GM12878 (cell line): ENCODE results near the gene GSE1. TPM values are rescaled to one million over a fixed set of nuclear protein-coding genes. Genes with fewer than 3 reads are reported as not detected.

Experiments
- ATAC-seq: fragments of 200-7000 bp; cut with Tn5 transposase; 3 replicates; pipeline ENCODE4 v1.9.1; 2020; ENCODE audit warnings: mild to moderate bottlenecking, moderate library complexity
- BruUV-seq: library from RNA; stranded (reverse); fragments of 400-500 nt; replicated peaks from 2 replicates; lab custom pipeline; 2021; lab: Mats Ljungman, UMichigan
- CTCF ChIA-PET: fragments of 300-600 bp; sonication (Branson Sonifier 250); formaldehyde crosslinking; extraction: SDS; loops from one replicate; lab custom pipeline; 2021; ENCODE audit warnings: inconsistent platforms; lab: Yijun Ruan, JAX
- POLR2A ChIA-PET: fragments of 350-600 bp; formaldehyde crosslinking; extraction: SDS; loops from one replicate; lab custom pipeline; 2021; ENCODE audit warnings: inconsistent platforms; lab: Charles Lee
- RAD21 ChIA-PET: fragments of 300-600 bp; sonication (Branson Sonifier 250); formaldehyde crosslinking; loops from one replicate; lab custom pipeline; 2023; ENCODE audit warnings: antibody characterized with exemption; ENCODE audit not compliant: unreplicated experiment; lab: Charles Lee
- SMC1A ChIA-PET: fragments of 300-600 bp; sonication (Branson Sonifier 250); formaldehyde crosslinking; loops from one replicate; lab custom pipeline; 2023; ENCODE audit not compliant: unreplicated experiment, uncharacterized antibody; lab: Charles Lee
- DNase-seq: peaks from one replicate; pipeline ENCODE4 v3.0.0-alpha.2; 2011; ENCODE audit warnings: low read depth, low spot score
- FAIRE-seq: peaks from 3 replicates; lab custom pipeline; 2011; peaks lifted over from hg19 to GRCh38; lab: Jason Lieb, UNC
- H2AFZ ChIP-seq: 2 replicates; pipeline ENCODE4 v1.6.0; 2011; ENCODE audit warnings: low read depth, low read length, control low read depth; ENCODE audit not compliant: control insufficient read depth
- H3K27ac ChIP-seq: 2 replicates; pipeline ENCODE4 v1.5.1; 2011; ENCODE audit warnings: control low read depth; ENCODE audit not compliant: control insufficient read depth, insufficient read depth
- H3K27me3 ChIP-seq, 2 experiments: replicated peaks in 1 of 2; 2 replicates each; pipeline versions ENCODE4 v1.6.0 to v1.6.1; 2011; ENCODE audit warnings: low read length in 1 of 2; ENCODE audit not compliant: control insufficient read depth in 2 of 2, insufficient read depth in 2 of 2
- H3K36me3 ChIP-seq, 2 experiments: 2 replicates each; pipeline ENCODE4 v1.5.1; 2011; ENCODE audit warnings: low read length in 1 of 2; ENCODE audit not compliant: control insufficient read depth in 2 of 2, insufficient read depth in 2 of 2
- H3K4me1 ChIP-seq: 2 replicates; pipeline ENCODE4 v1.6.1; 2011; ENCODE audit warnings: mild to moderate bottlenecking, low read length, moderate library complexity, mixed read lengths; ENCODE audit not compliant: control insufficient read depth, insufficient read depth
- H3K4me2 ChIP-seq: 2 replicates; pipeline ENCODE4 v1.6.0; 2011; ENCODE audit warnings: control low read depth; ENCODE audit not compliant: control insufficient read depth, insufficient read depth
- H3K4me3 ChIP-seq: fragments of 200-600 bp; sonication (generic); 2 replicates; pipeline ENCODE4 v1.5.1; 2016
- H3K79me2 ChIP-seq: 2 replicates; pipeline ENCODE4 v1.6.0; 2011; ENCODE audit warnings: low read length; ENCODE audit not compliant: control insufficient read depth, insufficient read depth
- H3K9ac ChIP-seq: 2 replicates; pipeline ENCODE4 v1.8.0; 2011; ENCODE audit warnings: low read length, control low read depth, mixed read lengths; ENCODE audit not compliant: control insufficient read depth, insufficient read depth
- H3K9me3 ChIP-seq: replicated peaks from 3 replicates; pipeline ENCODE4 v1.5.1; 2011; ENCODE audit warnings: mild to moderate bottlenecking, low read length; ENCODE audit not compliant: control insufficient read depth, insufficient read depth
- H4K20me1 ChIP-seq: 2 replicates; pipeline ENCODE4 v1.6.0; 2011; ENCODE audit not compliant: control insufficient read depth, insufficient read depth
- BHLHE40 ChIP-seq, 2 experiments: fragments of 450-650 bp in 1 of 2; IDR thresholded peaks; 2 replicates each; pipeline ENCODE4 v1.6.1; 2011 to 2017; ENCODE audit warnings: low read depth in 2 of 2, borderline replicate concordance in 1 of 2, improper control_type of control experiment in 1 of 2, low read length in 1 of 2, mild to moderate bottlenecking in 1 of 2
- CBX3 ChIP-seq: fragments of 200-600 bp; sonication (generic); IDR thresholded peaks from 2 replicates; pipeline ENCODE4 v1.6.1; 2016; ENCODE audit warnings: low read depth, borderline replicate concordance
- GABPA ChIP-seq: IDR thresholded peaks from 2 replicates; pipeline ENCODE4 v1.6.1; 2014; ENCODE audit warnings: antibody characterized with exemption, low read depth, mild to moderate bottlenecking, inconsistent platforms
- HDAC6 ChIP-seq: fragments of 200-600 bp; sonication (generic); IDR thresholded peaks from one replicate; pipeline ENCODE4 v1.8.0; 2017; ENCODE audit warnings: antibody characterized with exemption; ENCODE audit not compliant: unreplicated experiment
- MEF2A ChIP-seq: IDR thresholded peaks from 2 replicates; pipeline ENCODE4 v1.6.1; 2011; ENCODE audit warnings: low read depth, mild to moderate bottlenecking, low read length, moderate library complexity; ENCODE audit not compliant: insufficient read depth
- MTA2 ChIP-seq: fragments of 450-650 bp; IDR thresholded peaks from 2 replicates; pipeline ENCODE4 v1.6.1; 2016; ENCODE audit warnings: low read depth, mild to moderate bottlenecking, moderate library complexity
- POLR2AphosphoS2 ChIP-seq: IDR thresholded peaks from 2 replicates; pipeline ENCODE4 v1.6.1; 2011; ENCODE audit warnings: low read depth, mild to moderate bottlenecking, low read length, improper control_type of control experiment, moderate library complexity
- POU2F2 ChIP-seq: IDR thresholded peaks from 3 replicates; pipeline ENCODE4 v1.6.1; 2011; ENCODE audit warnings: low read depth, mild to moderate bottlenecking, low read length, borderline replicate concordance
- RBBP5 ChIP-seq: fragments of 200-600 bp; sonication (generic); conservative IDR thresholded peaks from 2 replicates; pipeline ENCODE4 v1.6.1; 2016
- RCOR1 ChIP-seq: conservative IDR thresholded peaks from 2 replicates; pipeline ENCODE4 v1.6.1; 2012; ENCODE audit warnings: low read depth, low read length, improper control_type of control experiment
- WGBS: methylation state at CpG from one replicate; pipeline ENCODE4 v1.1.6; 2016; ENCODE audit warnings: low lambda C conversion rate; ENCODE audit not compliant: insufficient replicate concordance, insufficient coverage; ENCODE audit errors: missing lambda C conversion rate; 5-methylcytosine and 5-hydroxymethylcytosine counted together
- in situ Hi-C: fragments of 300-500 bp; cut with MboI; formaldehyde crosslinking; loops from 9 replicates; pipeline ENCODE4 v1.14.3; 2018; ENCODE audit warnings: mixed read lengths
- intact Hi-C: fragments of 100-400 bp; cut with micrococcal nuclease; formaldehyde crosslinking; loops from one replicate; pipeline ENCODE4 v1.14.2; 2022; ENCODE audit not compliant: unreplicated experiment
- polyA plus RNA-seq, 11 experiments: library from polyadenylated mRNA; depleted of rRNA in 4 of 11; unstranded in 6 of 11; stranded (reverse) in 5 of 11; fragments of >200 nt; fragmentation: Nextera tagmentation in 4 of 11; fragmentation: Illumina TruSeq in 1 of 11; extraction: Ambion mirVana in 4 of 11; extraction: Trizol in 1 of 11; gene quantifications; 1 replicate in 1 of 11; 2 replicates in 10 of 11; pipeline versions ENCODE4 v1.2.1 to v1.2.3, GENCODE V29; 2011 to 2016; ENCODE audit warnings: inconsistent platforms in 2 of 11, missing spikeins in 2 of 11, low read depth in 1 of 11
- total RNA-seq, 4 experiments: library from RNA; depleted of rRNA in 3 of 4; stranded (reverse); fragments of >200 nt in 3 of 4; fragmentation: Illumina TruSeq in 1 of 4; extraction: Trizol in 1 of 4; gene quantifications; 2 replicates each; pipeline versions ENCODE4 v1.2.1 to v1.2.3, GENCODE V29; 2013 to 2021
- TF ChIP-seq, protein P1 (sequence below): fragments of 150-350 bp; IDR thresholded peaks from 2 replicates; pipeline ENCODE4 v1.6.1; 2016; ENCODE audit warnings: low read depth, low read length
- TF ChIP-seq, protein P2 (sequence below): IDR thresholded peaks from 2 replicates; pipeline ENCODE4 v1.6.1; 2012; ENCODE audit warnings: mild to moderate bottlenecking, low read depth, low read length
- TF ChIP-seq, protein P3 (sequence below): fragments of 450-650 bp; IDR thresholded peaks from 2 replicates; pipeline ENCODE4 v1.6.1; 2016; ENCODE audit warnings: mild to moderate bottlenecking, moderate library complexity, borderline replicate concordance

The GSE1 gene
- total and polyA plus RNA-seq, 10 of the 15 experiments (the other 5 are each of a cell fraction or from before 2014, with no cell fraction given): 4.6 to 58.7 (median 18.2) TPM

DNA sequence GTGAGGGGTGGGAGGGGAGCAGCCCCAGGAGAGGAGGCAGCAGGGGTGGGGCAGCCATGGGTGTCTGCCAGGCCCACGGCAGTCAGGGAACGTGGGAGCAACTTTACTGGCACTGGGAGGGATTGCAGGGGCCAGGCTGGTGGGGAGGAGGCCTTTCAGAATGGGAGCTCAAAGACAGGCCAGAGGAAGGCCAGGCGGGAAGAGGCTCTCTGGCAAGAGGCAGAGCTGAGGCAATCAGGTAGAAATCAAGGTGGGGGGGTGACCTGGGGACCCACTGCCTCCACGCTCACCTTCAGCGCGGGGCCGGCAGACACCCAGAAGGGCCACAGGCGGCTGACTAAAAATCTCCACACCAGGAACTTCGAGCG, 11.9 kb upstream of the GSE1 start:
- Histone ChIP-seq H3K4me1 (peaks cover 20% of the 10 kb centered on the region), H4K20me1 (peaks cover 8% of the 10 kb centered on the region), H3K27ac (no peak overlapping the region), H3K4me2 (no peak overlapping the region), H2AFZ (no peak overlapping the region), H3K27me3 (no peaks in the 10 kb centered on the region), H3K9me3 (no peaks in the 10 kb centered on the region), H3K4me3 (no peak overlapping the region), H3K9ac (no peak overlapping the region), H3K36me3 (peaks cover 0 to 1% of the 10 kb centered on the region in 2 experiments; a peak in 2 of 4 replicates), H3K79me2 (peaks cover 11% of the 10 kb centered on the region)
- POLR2A ChIA-PET: no interaction called here
- WGBS: 91% methylated on average over 10 of the region's 10 CpGs
- SMC1A ChIA-PET: interaction anchor here (1.2 kb wide), 1 partner anchor 44 kb away, joined by 4 read pairs; no protein-coding TSS in a partner anchor
- in situ Hi-C loops (loop anchor here (25.0 kb wide), 1 partner anchor 164 kb away; no protein-coding TSS in a partner anchor), intact Hi-C loops (no loop called here)
- RAD21 ChIA-PET: interaction anchor here (1.5 kb wide), 1 partner anchor 48 kb away, joined by 3 read pairs; no protein-coding TSS in a partner anchor
- BruUV-seq: no TSS peak
- ATAC-seq (no peak), FAIRE-seq (no peak), DNase-seq (no peak)
- CTCF ChIA-PET: interaction anchor here (1.0 to 1.1 kb wide), 2 partner anchors 37 to 47 kb away, joined by 3 read pairs; no protein-coding TSS in a partner anchor
- TF ChIP-seq, protein P1, sequence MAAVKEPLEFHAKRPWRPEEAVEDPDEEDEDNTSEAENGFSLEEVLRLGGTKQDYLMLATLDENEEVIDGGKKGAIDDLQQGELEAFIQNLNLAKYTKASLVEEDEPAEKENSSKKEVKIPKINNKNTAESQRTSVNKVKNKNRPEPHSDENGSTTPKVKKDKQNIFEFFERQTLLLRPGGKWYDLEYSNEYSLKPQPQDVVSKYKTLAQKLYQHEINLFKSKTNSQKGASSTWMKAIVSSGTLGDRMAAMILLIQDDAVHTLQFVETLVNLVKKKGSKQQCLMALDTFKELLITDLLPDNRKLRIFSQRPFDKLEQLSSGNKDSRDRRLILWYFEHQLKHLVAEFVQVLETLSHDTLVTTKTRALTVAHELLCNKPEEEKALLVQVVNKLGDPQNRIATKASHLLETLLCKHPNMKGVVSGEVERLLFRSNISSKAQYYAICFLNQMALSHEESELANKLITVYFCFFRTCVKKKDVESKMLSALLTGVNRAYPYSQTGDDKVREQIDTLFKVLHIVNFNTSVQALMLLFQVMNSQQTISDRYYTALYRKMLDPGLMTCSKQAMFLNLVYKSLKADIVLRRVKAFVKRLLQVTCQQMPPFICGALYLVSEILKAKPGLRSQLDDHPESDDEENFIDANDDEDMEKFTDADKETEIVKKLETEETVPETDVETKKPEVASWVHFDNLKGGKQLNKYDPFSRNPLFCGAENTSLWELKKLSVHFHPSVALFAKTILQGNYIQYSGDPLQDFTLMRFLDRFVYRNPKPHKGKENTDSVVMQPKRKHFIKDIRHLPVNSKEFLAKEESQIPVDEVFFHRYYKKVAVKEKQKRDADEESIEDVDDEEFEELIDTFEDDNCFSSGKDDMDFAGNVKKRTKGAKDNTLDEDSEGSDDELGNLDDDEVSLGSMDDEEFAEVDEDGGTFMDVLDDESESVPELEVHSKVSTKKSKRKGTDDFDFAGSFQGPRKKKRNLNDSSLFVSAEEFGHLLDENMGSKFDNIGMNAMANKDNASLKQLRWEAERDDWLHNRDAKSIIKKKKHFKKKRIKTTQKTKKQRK: no peak
- no peak for TF ChIP-seq MTA2
- TF ChIP-seq HDAC6: no peak
- TF ChIP-seq, protein P2, sequence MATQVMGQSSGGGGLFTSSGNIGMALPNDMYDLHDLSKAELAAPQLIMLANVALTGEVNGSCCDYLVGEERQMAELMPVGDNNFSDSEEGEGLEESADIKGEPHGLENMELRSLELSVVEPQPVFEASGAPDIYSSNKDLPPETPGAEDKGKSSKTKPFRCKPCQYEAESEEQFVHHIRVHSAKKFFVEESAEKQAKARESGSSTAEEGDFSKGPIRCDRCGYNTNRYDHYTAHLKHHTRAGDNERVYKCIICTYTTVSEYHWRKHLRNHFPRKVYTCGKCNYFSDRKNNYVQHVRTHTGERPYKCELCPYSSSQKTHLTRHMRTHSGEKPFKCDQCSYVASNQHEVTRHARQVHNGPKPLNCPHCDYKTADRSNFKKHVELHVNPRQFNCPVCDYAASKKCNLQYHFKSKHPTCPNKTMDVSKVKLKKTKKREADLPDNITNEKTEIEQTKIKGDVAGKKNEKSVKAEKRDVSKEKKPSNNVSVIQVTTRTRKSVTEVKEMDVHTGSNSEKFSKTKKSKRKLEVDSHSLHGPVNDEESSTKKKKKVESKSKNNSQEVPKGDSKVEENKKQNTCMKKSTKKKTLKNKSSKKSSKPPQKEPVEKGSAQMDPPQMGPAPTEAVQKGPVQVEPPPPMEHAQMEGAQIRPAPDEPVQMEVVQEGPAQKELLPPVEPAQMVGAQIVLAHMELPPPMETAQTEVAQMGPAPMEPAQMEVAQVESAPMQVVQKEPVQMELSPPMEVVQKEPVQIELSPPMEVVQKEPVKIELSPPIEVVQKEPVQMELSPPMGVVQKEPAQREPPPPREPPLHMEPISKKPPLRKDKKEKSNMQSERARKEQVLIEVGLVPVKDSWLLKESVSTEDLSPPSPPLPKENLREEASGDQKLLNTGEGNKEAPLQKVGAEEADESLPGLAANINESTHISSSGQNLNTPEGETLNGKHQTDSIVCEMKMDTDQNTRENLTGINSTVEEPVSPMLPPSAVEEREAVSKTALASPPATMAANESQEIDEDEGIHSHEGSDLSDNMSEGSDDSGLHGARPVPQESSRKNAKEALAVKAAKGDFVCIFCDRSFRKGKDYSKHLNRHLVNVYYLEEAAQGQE: no peak
- TF ChIP-seq POU2F2: no peak
- TF ChIP-seq CBX3: no peak
- TF ChIP-seq RBBP5: no peak
- no peak for TF ChIP-seq BHLHE40 (IDR thresholded peaks at IDR 0.05; ENCODE audit: borderline replicate concordance in 1 of 2, low read depth in 2 of 2, low read length in 1 of 2)
- no peak for TF ChIP-seq MEF2A
- TF ChIP-seq GABPA: no peak
- no peak for TF ChIP-seq POLR2AphosphoS2
- no peak for TF ChIP-seq RCOR1
- TF ChIP-seq, protein P3, sequence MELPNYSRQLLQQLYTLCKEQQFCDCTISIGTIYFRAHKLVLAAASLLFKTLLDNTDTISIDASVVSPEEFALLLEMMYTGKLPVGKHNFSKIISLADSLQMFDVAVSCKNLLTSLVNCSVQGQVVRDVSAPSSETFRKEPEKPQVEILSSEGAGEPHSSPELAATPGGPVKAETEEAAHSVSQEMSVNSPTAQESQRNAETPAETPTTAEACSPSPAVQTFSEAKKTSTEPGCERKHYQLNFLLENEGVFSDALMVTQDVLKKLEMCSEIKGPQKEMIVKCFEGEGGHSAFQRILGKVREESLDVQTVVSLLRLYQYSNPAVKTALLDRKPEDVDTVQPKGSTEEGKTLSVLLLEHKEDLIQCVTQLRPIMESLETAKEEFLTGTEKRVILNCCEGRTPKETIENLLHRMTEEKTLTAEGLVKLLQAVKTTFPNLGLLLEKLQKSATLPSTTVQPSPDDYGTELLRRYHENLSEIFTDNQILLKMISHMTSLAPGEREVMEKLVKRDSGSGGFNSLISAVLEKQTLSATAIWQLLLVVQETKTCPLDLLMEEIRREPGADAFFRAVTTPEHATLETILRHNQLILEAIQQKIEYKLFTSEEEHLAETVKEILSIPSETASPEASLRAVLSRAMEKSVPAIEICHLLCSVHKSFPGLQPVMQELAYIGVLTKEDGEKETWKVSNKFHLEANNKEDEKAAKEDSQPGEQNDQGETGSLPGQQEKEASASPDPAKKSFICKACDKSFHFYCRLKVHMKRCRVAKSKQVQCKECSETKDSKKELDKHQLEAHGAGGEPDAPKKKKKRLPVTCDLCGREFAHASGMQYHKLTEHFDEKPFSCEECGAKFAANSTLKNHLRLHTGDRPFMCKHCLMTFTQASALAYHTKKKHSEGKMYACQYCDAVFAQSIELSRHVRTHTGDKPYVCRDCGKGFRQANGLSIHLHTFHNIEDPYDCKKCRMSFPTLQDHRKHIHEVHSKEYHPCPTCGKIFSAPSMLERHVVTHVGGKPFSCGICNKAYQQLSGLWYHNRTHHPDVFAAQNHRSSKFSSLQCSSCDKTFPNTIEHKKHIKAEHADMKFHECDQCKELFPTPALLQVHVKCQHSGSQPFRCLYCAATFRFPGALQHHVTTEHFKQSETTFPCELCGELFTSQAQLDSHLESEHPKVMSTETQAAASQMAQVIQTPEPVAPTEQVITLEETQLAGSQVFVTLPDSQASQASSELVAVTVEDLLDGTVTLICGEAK: no peak
